Nucleus accumbens (tissue), 56 donors: ENCODE results near the gene CNST.
"Not testable (repeated sequence)": the region's sequence is repeated elsewhere in the genome, so short reads cannot be mapped to it uniquely, and the experiment has no call there.

Source experiments
- DNase-seq, 56 donors: peaks; one replicate each; lab custom pipeline; 2025; lab: John Stamatoyannopoulos, UW

CNST gene

DNA sequence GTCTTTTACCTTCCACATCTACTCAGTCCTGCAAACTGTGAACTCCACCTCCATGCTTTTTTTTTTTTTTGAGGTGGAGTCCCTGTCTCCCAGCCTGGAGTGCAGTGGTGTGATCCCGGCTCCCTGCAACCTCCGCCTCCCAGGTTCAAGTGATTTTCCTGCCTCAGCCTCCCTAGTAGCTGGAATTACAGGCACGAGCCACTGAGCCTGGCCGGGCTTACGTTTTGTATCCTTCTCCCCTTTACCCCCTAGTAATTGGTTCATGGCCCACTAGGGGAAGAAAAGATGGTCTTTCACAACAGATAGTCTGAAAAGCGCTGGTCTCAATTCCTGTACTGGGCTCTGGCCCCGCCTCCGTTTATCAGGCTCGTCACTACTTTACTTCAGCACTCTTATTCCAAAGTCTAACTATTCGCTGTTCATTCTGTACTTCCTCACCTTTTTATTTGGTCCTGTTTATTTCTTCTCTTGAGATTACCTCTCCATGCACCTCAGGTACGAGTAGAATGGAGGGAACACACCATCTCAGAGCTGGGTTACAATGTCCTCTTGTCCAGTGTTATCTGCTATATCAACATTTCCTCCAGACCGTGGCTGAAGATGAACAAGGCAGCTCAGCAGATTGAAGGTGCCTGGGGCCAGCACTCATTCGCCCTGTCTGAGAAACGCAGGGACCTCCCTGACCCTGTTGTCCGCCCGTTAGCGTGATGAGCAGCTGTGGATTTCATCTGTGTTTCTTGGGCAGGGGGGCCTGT, 16.2 kb downstream of the CNST start:
- no peak for DNase-seq

DNA sequence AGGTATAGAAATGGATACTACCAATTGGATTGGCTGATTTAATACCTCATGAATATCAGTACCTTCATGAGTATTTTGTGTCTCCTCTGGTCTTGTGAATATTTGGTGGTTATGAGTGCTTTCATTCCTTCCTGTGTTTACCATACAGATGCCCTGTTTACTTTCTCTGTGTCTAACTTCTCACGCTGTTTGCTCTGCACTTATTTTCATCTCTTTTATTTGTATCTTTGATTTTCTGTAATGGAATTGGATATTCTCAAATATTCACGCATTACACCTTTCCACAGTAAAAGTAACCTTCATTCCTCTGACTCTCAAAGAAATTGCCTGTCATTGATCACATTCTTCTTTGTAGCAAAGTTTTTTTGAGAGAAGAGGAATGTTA, 16.8 kb downstream of the CNST start:
- no peak for DNase-seq

DNA sequence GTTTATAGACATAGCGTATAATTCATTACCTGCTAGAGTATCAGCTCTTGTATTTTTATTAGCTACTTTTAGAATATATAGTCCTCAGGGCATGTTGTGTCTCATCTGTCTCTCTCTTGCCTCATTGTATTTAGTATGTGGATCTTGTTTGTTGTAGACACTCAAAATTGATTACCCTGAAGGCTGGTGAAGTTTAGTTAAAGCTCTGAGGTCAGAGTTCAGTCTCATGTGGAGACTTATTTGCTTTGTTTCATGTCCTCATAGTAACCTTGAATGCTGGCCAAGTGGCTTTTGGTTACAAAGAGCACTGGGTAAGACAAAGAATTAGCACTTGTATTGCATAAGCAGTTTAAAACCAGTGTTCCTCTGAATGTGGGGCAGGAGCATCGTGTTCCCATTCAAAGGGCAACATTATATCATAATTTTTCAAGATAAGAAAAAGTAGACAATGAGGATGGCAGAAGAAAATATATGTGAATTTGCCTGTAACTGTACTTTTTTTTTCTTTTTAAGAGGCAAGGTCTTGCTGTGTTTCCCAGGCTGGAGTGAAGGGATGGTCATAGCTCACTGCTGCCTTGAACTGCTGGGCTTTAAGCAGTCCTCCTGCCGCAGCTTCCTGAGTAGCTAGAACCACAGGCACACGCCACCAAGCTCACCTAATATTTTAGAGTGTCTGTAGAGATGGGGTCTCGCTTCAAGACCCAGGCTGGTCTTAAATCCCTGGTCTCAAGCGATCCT, 17.4 kb downstream of the CNST start:
- no peak for DNase-seq

DNA sequence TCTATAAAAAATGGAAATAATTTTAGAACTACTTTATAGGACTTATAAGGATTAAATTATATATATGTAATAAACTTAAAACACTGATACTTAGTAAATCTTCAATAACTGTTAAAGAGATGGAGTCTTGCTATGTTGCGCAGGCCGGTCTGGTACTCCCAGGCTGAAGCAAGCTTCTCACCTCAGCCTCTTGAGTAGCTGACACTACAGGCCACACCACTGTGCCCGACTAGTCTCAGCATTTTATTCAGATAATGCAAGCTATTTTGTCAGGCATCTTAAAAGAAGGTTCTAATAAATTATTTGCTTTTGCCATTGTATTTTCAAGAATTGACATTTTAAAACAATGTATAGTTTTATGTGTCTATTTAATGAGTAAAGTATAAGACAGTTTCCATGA, 20.8 kb downstream of the CNST start:
- DNase-seq: no peak

DNA sequence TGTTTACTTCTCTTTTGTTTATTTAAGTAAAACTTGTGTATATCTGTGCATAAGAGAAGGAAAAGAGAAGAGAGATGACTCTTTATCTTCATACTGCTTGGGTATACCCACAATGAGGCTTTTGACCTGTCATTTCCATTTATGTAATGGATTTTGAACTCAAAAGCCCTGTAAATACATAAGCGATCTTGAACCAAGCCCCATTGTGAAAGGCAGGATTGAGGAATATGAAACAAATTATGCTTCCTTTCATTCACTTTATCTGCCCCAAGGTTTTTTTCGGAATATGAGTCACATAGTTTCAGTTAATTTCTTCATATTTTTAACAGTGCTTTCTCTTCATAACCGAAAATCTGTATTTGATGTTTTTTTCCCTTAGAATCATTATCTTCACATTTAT, 21.4 kb downstream of the CNST start:
- no peak for DNase-seq

DNA sequence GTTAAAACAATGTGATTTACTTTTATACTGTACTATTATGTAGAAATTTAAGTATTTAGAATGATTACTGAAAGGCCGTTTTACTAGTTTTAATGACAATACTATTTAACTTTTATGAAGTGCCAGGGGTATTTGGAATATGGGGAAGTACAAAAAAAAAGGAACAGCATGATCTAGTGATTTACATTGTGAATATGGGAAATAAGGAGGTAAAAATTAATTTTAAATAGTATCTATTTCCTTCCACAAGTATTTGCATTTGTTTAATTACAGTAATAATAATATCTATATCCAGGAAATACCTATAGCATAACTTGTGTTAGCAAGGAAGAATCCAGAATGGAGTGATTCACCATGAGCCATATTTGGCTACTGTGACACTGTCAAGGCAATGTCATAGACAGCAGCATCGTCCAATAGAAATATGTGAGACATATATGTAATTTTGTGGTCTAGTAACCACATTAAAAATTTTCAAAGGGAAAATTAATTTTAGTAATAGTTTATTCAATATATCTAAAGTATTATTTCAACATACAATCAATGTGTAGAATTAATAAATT, 22.0 kb downstream of the CNST start:
- no peak for DNase-seq

DNA sequence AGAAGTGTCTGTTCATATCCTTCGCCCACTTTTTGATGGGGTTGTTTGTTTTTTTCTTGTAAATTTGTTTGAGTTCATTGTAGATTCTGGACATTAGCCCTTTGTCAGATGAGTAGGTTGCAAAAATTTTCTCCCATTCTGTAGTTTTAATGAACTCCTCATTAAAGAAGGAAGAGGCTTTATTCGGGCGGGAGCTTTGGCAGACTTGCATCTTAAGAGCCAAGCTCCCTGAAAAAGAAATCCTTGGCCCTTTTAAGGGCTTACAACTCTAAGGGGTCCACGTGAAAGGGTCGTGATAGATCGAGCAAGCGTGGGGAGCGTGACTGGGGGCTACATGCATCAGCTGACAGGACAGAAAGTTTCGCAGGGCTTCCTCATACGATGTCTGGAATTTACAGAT, 23.7 kb downstream of the CNST start:
- DNase-seq: not testable (repeated sequence)

DNA sequence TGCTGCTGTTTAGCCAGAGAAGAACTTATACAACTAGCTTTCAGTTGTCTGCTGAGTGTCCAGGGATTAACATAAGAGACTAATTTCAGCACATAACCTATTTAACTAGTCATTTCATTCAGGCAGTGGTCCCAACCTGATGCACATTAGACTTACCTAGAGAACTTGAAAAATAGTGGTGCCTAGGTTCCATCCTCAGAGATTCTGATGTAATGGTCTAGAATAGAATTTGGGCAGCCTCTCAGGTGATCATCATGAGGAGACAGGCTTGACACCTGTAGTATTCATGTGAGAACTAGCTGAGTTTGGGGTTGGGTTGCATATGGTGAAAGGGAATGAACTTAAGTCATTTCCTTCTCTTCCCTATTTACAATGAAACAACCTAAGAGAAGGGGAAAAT, 24.8 kb downstream of the CNST start:
- DNase-seq: no peak

DNA sequence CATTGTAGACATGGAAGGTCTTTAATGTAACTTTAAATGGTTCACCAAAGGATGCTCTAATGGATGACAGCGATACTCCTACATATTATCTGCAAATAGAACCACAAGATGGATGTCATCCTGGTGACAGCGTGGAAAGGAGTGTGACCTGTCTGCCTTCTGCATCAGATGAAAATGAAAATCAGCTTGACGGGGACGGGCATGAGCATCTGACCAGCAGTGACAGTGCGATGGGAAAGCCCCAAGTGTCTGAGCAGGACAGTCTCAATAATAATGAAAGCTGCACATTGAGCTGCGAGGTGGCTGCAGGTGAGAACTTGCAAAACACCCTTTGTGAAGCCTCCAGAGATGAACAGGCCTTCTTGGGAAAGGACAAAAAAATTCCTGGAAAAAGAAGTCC, 25.2 kb downstream of the CNST start:
- no peak for DNase-seq

DNA sequence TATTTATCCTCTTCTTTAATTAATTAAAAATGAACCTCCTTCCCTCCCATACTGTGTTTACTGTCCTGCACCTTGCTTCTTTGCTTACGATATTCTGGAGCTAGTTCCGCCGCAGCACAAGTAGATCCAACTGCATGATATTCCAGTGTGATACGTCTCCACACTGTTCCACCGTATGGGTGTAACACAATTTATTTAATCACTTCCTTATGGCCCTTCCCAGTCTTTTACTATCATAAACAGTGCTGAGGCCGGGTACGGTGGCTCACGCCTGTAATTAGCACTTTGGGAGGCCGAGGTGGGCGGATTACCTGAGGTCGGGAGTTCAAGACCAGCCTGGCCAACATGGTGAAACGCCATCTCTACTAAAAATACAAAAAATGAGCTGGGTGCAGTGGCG, 25.7 kb downstream of the CNST start:
- no peak for DNase-seq

DNA sequence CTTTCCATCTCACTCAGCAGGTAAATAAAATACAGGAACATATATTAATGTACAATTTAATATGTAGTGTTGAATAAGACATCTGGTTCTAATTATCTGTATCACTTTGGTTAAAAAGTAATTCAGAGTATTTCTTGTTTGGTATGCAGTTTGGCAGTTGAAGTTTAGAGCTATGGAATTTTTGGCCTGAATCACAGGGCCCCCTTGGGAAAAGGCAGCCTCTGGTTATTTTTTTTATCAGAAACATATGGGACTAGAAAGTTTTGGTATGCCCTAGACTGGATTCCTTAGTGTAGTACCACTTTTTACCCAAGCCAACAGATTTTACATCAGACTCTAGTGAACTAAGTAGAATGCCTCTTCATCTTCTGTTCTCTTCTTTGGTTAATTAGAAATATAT, 26.4 kb downstream of the CNST start:
- no peak for DNase-seq

DNA sequence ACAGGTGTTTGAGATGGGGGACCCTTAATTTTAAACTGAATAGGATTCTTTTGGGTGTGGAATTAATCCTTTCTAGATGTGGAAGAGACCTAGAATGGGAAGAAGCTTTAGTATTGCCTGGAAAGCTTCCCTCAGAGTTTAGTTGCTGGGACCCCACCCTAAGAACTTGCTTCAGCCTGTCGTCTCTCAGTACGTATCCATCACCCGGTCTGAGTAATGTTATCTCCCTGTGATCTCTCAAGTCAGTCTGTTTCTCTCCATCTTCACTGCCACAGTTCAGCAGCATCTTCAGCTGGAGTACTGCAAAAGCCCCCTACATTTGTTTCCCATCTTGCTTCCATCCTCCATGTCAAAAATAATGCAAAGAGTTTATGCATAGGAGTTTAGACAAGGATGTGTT, 28.9 kb downstream of the CNST start:
- no peak for DNase-seq

DNA sequence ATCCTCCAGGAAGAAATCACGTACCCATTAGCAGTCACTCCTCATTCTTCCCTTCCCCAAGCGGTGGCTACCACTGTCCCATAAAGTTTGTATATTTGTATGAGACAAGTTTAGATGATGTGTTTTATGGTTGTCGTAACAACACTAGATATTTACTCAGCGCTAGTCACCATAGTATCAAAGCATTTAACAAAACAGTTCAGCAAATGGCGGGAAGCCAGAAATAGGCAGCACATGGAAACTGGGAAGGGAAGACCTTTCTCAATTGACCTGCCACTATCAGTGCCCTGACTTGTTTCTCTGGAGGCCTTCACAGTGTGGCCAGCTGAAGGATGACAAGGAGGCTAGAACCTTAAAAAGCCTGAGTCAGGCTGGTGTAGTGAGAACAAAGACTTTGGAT, 31.1 kb downstream of the CNST start:
- DNase-seq: no peak

DNA sequence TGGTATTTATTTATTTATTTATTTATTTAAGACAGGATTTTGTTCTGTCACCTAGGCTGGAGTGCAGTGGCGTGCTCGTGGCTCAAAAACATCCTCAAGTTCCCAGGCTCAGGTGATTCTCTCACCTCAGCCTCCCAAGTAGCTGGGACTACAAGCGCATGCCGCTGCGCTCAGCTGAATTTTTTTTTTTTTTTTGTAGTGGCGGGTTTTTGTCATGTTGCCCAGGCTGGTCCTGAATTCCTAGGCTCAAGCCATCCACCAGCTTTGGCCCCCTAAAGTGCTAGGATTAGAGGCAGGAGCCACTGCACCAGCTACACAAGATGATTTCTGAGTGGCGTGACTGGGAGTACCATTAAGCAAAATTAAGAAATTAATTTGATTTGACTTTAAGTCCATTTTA, 31.7 kb downstream of the CNST start:
- no peak for DNase-seq

DNA sequence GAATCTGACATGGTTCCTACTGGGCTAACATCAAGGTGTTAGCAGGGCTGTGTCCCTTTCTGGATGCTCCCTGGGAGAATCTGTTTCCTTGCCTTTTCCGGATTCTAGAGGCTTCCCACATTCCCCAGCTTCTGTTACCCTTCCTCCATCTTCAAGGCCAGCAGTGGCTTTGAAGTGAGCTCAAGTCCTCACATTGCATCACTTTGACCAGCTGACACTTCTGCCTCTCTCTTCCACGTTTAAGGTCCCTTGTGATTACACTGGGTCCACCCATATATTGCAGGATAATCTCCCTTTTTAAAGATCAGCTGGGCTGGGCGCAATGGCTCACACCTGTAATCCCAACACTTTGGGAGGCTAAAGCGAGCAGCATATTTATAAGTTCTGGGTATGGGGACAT, 33.1 kb downstream of the CNST start:
- no peak for DNase-seq

DNA sequence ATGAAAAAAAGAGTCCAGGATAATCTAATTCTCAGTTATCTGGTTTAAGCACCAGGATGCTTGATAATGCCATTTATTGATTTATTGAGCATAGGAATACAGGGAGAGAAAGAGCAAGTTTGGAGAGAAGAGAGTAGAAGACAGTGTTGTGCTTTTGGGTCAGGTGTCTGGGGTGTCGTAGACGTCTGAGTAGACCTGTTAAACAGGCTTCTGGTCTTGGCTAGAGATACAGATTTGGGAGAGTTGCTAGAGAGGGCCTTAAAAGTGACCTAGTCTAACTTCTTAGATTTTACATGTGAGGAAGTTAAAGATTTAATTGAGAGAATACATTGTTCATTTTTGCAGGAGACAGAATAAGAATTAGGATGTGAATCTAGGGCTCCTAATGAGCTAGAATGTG, 34.3 kb downstream of the CNST start:
- DNase-seq: no peak

DNA sequence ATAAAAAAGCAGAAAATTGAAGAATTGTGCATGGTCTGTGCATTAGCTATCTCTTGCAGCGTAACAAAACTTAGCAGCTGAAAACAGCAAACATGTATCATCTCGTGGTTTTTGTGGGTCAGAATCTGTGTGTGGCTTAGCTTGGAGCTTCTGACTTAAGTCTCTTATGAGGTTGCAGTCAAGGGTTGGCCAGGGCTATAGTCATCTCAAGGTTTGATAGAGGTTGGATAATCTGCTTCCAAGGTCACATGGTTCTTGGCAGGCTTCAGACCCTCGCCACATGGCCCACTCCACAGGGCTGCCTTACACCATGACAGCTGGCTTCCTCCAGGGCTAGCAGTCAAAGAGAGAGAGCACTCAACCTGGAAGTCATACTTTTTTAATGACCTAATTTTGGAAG, 35.9 kb downstream of the CNST start:
- no peak for DNase-seq

DNA sequence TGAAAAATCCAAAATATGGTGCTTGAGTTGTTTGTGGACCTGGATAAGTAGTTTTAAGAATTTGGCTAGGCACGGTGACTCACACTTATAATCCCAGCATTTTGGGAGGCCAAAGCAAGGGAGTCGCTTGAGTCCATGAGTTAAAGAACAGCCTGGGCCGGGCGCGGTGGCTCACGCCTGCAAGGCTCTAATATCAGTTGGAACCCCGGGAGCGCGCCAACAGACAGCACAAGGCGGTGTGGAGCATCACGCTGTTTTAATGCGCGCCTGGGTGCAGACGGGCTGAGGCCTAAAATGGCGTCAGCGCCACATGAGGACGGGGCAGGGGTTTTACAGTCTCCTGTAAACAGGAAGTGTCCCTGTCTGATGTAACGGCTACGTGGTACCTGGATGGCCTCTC, 39.0 kb downstream of the CNST start:
- not testable (repeated sequence) for DNase-seq

DNA sequence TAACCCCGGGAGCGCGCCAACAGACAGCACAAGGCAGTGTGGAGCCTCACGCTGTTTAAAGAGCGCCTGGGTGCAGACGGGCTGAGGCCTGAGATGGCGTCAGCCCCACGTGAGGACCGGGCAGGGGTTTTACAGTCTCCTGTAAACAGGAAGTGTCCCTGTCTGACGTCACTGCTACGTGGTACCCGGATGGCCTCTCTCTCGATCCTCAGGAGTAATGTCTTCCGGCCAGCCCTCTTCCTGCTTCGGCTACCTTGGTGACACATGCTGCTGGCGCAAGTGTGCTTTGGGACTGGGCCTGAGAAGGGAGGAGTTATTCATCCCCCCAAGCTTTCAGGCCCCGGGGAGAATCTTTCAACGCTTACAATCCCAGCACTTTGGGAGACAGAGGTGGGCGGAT, 41.2 kb downstream of the CNST start:
- DNase-seq: no peak

DNA sequence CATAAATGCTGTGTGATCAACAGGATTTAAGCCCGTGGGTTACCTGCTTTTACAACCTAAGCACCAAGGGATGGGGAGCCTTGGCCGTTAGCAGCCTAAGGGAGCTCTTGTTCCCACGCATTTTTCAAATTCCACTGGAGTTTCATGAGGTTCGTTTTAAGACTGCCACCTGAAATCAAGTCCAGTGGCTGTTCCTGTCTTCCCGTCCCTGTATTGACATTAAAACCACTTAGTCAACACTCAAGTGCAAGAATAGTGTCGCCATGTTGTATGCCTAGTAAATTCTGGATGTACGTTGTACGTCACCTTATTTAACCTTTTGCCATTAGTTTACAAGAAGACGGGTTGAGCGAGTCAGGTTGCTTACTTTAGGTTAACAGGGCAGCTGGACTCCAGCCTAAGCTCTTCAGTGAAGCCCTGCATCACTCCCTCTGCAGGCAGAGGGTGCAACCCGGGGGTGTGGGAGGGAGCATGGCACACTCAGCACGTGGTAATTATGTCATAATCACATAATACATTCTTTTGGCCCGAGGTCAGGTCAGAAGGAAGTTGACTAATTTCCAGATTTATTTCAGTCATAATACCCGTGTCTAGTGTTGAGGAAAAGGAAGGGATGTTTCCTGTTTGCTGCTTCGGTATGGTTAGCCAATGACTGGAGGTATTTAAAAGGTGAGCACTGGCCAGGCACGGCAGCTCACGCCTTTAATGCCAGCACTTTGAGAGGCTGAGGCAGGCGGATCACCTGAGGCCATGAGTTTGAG, 42.5 kb downstream of the CNST start:
- DNase-seq: no peak

DNA sequence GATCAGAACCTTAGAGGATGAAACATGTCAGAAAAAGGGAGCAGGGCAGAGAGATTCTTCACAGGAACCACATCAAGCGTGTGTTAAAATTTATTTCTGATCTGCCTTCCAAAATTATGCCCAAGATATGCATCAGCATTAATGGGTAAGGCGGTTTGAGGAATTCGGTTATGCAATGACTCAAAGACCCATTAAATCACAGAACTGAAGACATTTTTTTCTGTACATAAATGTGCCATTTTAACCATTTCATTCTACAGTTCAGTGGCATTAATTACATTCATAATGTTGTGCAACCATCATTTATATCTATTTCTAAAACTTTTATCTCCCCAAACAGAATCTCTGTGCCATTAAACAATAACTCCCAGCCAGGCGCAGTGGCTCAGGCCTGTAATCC, 43.4 kb downstream of the CNST start:
- no peak for DNase-seq
